GM12878 (cell line): ENCODE measurements around the gene TRIM8. TPM values are rescaled to one million over a fixed set of nuclear protein-coding genes. Genes with fewer than 3 reads are reported as not detected.

Experiments
- BCL11A ChIP-seq: IDR thresholded peaks from 2 replicates; pipeline ENCODE4 v1.6.1; 2011; ENCODE audit warnings: low read depth, low read length
- BHLHE40 ChIP-seq, 2 experiments: fragments of 450-650 bp in 1 of 2; IDR thresholded peaks; 2 replicates each; pipeline ENCODE4 v1.6.1; 2011 to 2017; ENCODE audit warnings: low read depth in 2 of 2, borderline replicate concordance in 1 of 2, improper control_type of control experiment in 1 of 2, low read length in 1 of 2, mild to moderate bottlenecking in 1 of 2
- BRCA1 ChIP-seq: IDR thresholded peaks from 2 replicates; pipeline ENCODE4 v1.6.1; 2011; ENCODE audit warnings: low read depth, low read length, improper control_type of control experiment
- CHD1 ChIP-seq: IDR thresholded peaks from 2 replicates; pipeline ENCODE4 v1.6.1; 2012; ENCODE audit warnings: low read depth, low read length, improper control_type of control experiment
- CHD2 ChIP-seq: IDR thresholded peaks from 2 replicates; pipeline ENCODE4 v1.6.1; 2011; ENCODE audit warnings: low read depth, low read length, improper control_type of control experiment, borderline replicate concordance
- GATAD2B ChIP-seq: fragments of 450-650 bp; conservative IDR thresholded peaks from 2 replicates; pipeline ENCODE4 v1.6.1; 2017; ENCODE audit warnings: low read depth, mild to moderate bottlenecking, moderate library complexity
- IRF5 ChIP-seq: fragments of 450-650 bp; IDR thresholded peaks from 2 replicates; pipeline ENCODE4 v1.6.1; 2017; ENCODE audit warnings: borderline replicate concordance
- JUND ChIP-seq: IDR thresholded peaks from 2 replicates; pipeline ENCODE4 v1.6.1; 2012; ENCODE audit warnings: low read depth, mild to moderate bottlenecking, low read length, improper control_type of control experiment, moderate library complexity
- NFXL1 ChIP-seq: fragments of 450-650 bp; IDR thresholded peaks from 2 replicates; pipeline ENCODE4 v1.6.1; 2017; ENCODE audit warnings: antibody characterized with exemption, mild to moderate bottlenecking, borderline replicate concordance
- NFYA ChIP-seq: IDR thresholded peaks from 2 replicates; pipeline ENCODE4 v1.6.1; 2011; ENCODE audit warnings: low read depth, mild to moderate bottlenecking, low read length, improper control_type of control experiment, borderline replicate concordance
- PAX8 ChIP-seq: fragments of 450-650 bp; IDR thresholded peaks from 2 replicates; pipeline ENCODE4 v1.6.1; 2017; ENCODE audit warnings: mild to moderate bottlenecking, moderate library complexity
- PBX3 ChIP-seq: IDR thresholded peaks from 2 replicates; pipeline ENCODE4 v1.6.1; 2011; ENCODE audit warnings: mild to moderate bottlenecking, low read depth, low read length, moderate library complexity; ENCODE audit not compliant: insufficient replicate concordance
- RCOR1 ChIP-seq: conservative IDR thresholded peaks from 2 replicates; pipeline ENCODE4 v1.6.1; 2012; ENCODE audit warnings: low read depth, low read length, improper control_type of control experiment
- SIX5 ChIP-seq: IDR thresholded peaks from 2 replicates; pipeline ENCODE4 v1.6.1; 2011; ENCODE audit warnings: mild to moderate bottlenecking, low read depth, low read length, moderate library complexity; ENCODE audit not compliant: severe bottlenecking
- SMC3 ChIP-seq: IDR thresholded peaks from 2 replicates; pipeline ENCODE4 v1.6.1; 2011; ENCODE audit warnings: low read length, improper control_type of control experiment, borderline replicate concordance
- SRF ChIP-seq, 2 experiments: IDR thresholded peaks; 2 replicates each; pipeline ENCODE4 v1.6.1; 2011; ENCODE audit warnings: low read depth in 2 of 2, low read length in 2 of 2, mild to moderate bottlenecking in 1 of 2, moderate library complexity in 1 of 2
- USF2 ChIP-seq: IDR thresholded peaks from 2 replicates; pipeline ENCODE4 v1.6.1; 2011; ENCODE audit warnings: low read depth, low read length, improper control_type of control experiment, borderline replicate concordance
- ZBED1 ChIP-seq: IDR thresholded peaks from 2 replicates; pipeline ENCODE4 v1.6.1; 2016; ENCODE audit warnings: borderline replicate concordance
- ZBTB33 ChIP-seq: fragments of 450-650 bp; IDR thresholded peaks from 2 replicates; pipeline ENCODE4 v1.6.1; 2017; ENCODE audit warnings: mild to moderate bottlenecking
- ZNF687 ChIP-seq: fragments of 450-650 bp; IDR thresholded peaks from 2 replicates; pipeline ENCODE4 v1.6.1; 2017; ENCODE audit warnings: mild to moderate bottlenecking, moderate library complexity
- polyA plus RNA-seq, 11 experiments: library from polyadenylated mRNA; depleted of rRNA in 4 of 11; unstranded in 6 of 11; stranded (reverse) in 5 of 11; fragments of >200 nt; fragmentation: Nextera tagmentation in 4 of 11; fragmentation: Illumina TruSeq in 1 of 11; extraction: Ambion mirVana in 4 of 11; extraction: Trizol in 1 of 11; gene quantifications; 1 replicate in 1 of 11; 2 replicates in 10 of 11; pipeline versions ENCODE4 v1.2.1 to v1.2.3, GENCODE V29; 2011 to 2016; ENCODE audit warnings: inconsistent platforms in 2 of 11, missing spikeins in 2 of 11, low read depth in 1 of 11
- total RNA-seq, 4 experiments: library from RNA; depleted of rRNA in 3 of 4; stranded (reverse); fragments of >200 nt in 3 of 4; fragmentation: Illumina TruSeq in 1 of 4; extraction: Trizol in 1 of 4; gene quantifications; 2 replicates each; pipeline versions ENCODE4 v1.2.1 to v1.2.3, GENCODE V29; 2013 to 2021

TRIM8 gene
- total and polyA plus RNA-seq, 10 of the 15 experiments (the other 5 are each of a cell fraction or from before 2014, with no cell fraction given), result 7.9 to 53.2 (median 24.6) TPM

GRCh38 chr10:102641880-102642735 lies 2.2 kb upstream of the TRIM8 start (continued):
- TF ChIP-seq ZNF687, result peak; percentile 73
- peak; percentile 95 to 96 for TF ChIP-seq BHLHE40 (IDR thresholded peaks at IDR 0.05; ENCODE audit: borderline replicate concordance in 1 of 2, low read depth in 2 of 2, low read length in 1 of 2)
- peak; percentile 75; the same call in 1 of the 2 replicates for TF ChIP-seq GATAD2B
- no peak for TF ChIP-seq CHD2
- peak; percentile 73 for TF ChIP-seq USF2
- no peak for TF ChIP-seq IRF5
- TF ChIP-seq NFYA, result no peak
- no peak for TF ChIP-seq ZBTB33
- no peak for TF ChIP-seq NFXL1
- TF ChIP-seq ZBED1, result no peak
- TF ChIP-seq BRCA1, result no peak
- no peak for TF ChIP-seq RCOR1
- TF ChIP-seq SIX5, result no peak
- TF ChIP-seq PBX3, result no peak
- no peak for TF ChIP-seq BCL11A
- TF ChIP-seq CHD1, result no peak
- TF ChIP-seq PAX8, result no peak
- TF ChIP-seq SRF (IDR thresholded peaks at IDR 0.05; ENCODE audit: low read depth in 2 of 2, low read length in 2 of 2), result peak in 1 of 2 experiments; percentile 5; a peak in 1 of 4 replicates
- TF ChIP-seq JUND, result no peak
- TF ChIP-seq SMC3, result no peak
